NOMO-1 (cell line): ENCODE data around the gene G2E3.
"Not testable (repeated sequence)": the region's sequence is repeated elsewhere in the genome, so short reads cannot be mapped to it uniquely, and the experiment has no call there.

Source experiments
- DNase-seq, 2 experiments: peaks; one replicate each; lab custom pipeline; 2025; ENCODE audit not compliant: unreplicated experiment in 2 of 2; lab: John Stamatoyannopoulos, UW

G2E3 gene

GRCh38 chr14:30558362-30558674 is 640 bp upstream of the G2E3 start:
- DNase-seq: no peak

- peak; percentile 12 to 24 for DNase-seq
Observed at GRCh38 chr14:30559638-30560091, 707 bp downstream of the G2E3 start.

GRCh38 chr14:30560581-30560980 is 1.6 kb downstream of the G2E3 start:
- no peak for DNase-seq

GRCh38 chr14:30564235-30564867 is 5.4 kb downstream of the G2E3 start:
- DNase-seq: no peak

- DNase-seq: no peak
Observed at GRCh38 chr14:30564868-30565248, 5.9 kb downstream of the G2E3 start.

GRCh38 chr14:30569216-30569902 is 10.4 kb downstream of the G2E3 start:
- DNase-seq: no peak

GRCh38 chr14:30569903-30570226 is 10.9 kb downstream of the G2E3 start:
- no peak for DNase-seq

GRCh38 chr14:30572237-30572636 is 13.3 kb downstream of the G2E3 start:
- DNase-seq: no peak

GRCh38 chr14:30572771-30573170 is 13.8 kb downstream of the G2E3 start:
- DNase-seq: no peak

- DNase-seq: no peak
Observed at GRCh38 chr14:30573226-30573814, 14.4 kb downstream of the G2E3 start.

- peak; percentile 2 to 21 for DNase-seq
Observed at GRCh38 chr14:30573966-30574365, 15.0 kb downstream of the G2E3 start.

GRCh38 chr14:30574777-30575176 is 15.8 kb downstream of the G2E3 start:
- peak; percentile 4 to 49 for DNase-seq

GRCh38 chr14:30576333-30576732 is 17.4 kb downstream of the G2E3 start:
- DNase-seq: not testable (repeated sequence)

GRCh38 chr14:30580616-30581282 is 21.8 kb downstream of the G2E3 start:
- DNase-seq: no peak

- DNase-seq: no peak
Observed at GRCh38 chr14:30581283-30581625, 22.3 kb downstream of the G2E3 start.

- no peak for DNase-seq
Observed at GRCh38 chr14:30582376-30582775, 23.4 kb downstream of the G2E3 start.

GRCh38 chr14:30584058-30584630 is 25.2 kb downstream of the G2E3 start:
- DNase-seq: no peak

- no peak for DNase-seq
Observed at GRCh38 chr14:30585204-30585603, 26.2 kb downstream of the G2E3 start.

- no peak for DNase-seq
Observed at GRCh38 chr14:30587141-30587540, 28.2 kb downstream of the G2E3 start.

- no peak for DNase-seq
Observed at GRCh38 chr14:30588873-30589272, 29.9 kb downstream of the G2E3 start.

GRCh38 chr14:30596935-30597334 is 38.0 kb downstream of the G2E3 start:
- no peak for DNase-seq

GRCh38 chr14:30597504-30597903 is 38.5 kb downstream of the G2E3 start:
- no peak for DNase-seq
